DMS53 (cell line): ENCODE data around the gene BEGAIN.
A peak's percentile ranks its signal among the peaks of the same experiment; 100 is the strongest.

Experiments used
- DNase-seq: peaks from one replicate; lab custom pipeline; 2025; lab: John Stamatoyannopoulos, UW

The BEGAIN gene

DNA sequence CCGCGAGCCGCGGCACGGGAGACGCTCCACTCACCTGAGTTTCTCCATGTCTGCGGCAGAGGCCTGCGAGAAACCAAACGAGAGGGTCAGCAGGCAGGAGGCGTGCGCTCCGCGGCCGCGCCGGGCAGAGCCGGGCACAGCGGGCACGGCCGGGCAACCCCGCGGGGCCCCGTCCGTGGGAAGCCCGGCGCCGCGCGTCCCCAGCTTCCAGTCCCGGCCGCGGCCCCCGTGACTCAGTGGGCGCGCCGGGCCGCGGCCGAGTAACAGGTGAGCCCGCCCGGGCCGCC is 19.4 kb downstream of the BEGAIN start:
- peak; percentile 47 for DNase-seq

DNA sequence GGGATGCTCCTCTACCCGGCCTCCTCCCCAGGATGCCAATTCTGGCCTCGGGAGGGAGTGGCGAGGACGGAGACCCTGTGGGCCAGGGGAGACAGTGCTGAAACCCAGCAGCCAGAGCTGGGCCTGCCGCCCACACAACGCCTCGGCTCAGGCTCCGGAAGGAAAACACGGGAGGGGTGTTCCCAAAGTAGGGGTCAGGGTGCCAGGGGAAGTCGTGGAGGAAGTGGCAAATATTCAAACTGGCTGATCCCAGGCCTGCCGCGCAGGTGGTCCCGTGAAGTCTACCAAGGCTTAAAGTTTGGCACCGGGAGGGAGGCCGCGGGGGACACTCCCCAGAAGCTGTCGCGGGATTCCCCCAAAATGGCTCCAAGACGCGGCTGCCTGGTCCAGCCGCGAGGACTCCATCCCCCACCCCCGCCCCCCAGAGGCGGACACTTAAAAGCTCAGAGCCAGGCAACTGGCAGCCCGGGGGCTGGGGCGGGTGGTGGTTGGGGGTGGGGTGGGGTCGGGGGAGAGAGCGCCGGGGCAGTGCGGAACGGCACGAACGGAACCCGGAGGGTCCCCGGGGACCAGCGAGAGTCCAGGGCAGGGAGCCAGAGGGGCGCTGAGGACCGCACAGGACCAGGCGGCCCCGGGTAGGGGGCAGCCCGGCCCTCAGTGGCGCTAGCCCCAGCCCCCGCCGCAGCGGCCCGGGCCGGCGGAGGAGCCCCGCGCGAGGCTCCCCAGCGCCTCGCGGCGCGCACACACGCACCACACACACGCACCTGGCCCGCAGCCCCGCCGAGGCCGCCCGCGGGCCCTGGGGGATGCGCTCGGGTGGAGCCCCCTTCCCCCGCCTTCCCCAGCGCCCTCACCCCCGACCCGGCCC is 20.0 kb downstream of the BEGAIN start:
- DNase-seq = peak; percentile 20

GRCh38 chr14:100566586-100566985 is 20.6 kb downstream of the BEGAIN start:
- DNase-seq = no peak

DNA sequence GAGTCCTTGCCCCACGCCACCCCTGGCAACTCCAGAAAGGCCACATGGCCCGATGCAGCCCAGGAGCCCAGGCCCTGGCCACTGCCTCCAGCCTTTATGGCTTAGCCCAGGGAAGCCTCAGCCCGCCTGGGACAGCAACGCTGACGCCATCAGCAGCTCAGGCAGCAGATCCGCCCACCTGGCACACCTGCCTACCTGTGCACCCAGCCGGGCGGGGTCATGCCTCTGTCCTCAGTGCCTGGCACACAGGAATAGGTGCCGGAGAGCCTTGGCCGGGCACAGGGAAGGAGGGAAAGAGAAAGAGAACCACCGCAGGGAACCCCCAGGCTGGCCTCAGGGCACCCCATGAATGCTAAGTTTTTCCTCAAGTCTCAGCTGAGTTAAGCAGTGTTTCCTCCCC is 21.1 kb downstream of the BEGAIN start:
- peak; percentile 90 for DNase-seq

DNA sequence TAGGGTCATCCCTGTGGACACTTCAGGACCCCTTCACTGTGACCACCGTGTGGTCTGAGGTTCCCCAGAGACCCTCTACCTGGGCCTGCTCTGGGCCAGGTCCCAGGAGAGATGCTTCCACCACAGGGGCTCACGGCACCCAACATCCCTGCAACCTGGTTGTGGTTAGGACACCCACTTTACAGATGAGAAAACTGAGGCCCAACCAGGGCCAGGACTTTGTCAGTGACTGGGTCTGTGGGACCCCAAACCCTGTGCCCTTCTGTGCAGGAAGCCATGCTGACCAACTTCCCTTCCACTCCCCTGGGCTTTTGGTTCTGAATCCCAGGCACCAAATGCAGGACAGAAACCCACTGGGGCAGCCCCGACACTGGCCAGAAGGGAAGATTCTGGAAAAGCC is 21.6 kb downstream of the BEGAIN start:
- no peak for DNase-seq

- no peak for DNase-seq
These were observed 22.7 kb downstream of the BEGAIN start for GRCh38 chr14:100564512-100564911.

- DNase-seq = no peak
These were observed 24.5 kb downstream of the BEGAIN start for GRCh38 chr14:100562751-100563150.

- no peak for DNase-seq
These were observed 26.2 kb downstream of the BEGAIN start for GRCh38 chr14:100561005-100561404.

DNA sequence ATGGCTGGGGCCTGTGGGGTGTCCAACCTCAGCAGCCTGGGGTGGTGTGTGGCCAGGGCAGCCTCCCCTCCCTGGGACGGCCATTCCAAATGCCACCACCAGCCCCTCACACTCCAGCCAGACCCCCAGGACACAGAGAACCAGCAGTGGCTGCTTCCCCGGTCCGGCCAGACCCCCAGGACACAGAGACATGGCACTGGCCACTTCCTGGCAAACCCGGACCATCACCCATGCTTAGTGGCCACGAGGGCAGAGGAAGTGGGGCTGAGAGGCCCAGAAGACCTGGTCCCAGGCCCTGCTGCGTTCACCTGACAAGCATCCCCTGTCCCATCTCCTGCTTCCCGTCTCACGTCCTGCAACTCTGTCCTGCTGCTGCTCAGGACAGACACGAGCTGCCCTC is 26.7 kb downstream of the BEGAIN start:
- no peak for DNase-seq

DNA sequence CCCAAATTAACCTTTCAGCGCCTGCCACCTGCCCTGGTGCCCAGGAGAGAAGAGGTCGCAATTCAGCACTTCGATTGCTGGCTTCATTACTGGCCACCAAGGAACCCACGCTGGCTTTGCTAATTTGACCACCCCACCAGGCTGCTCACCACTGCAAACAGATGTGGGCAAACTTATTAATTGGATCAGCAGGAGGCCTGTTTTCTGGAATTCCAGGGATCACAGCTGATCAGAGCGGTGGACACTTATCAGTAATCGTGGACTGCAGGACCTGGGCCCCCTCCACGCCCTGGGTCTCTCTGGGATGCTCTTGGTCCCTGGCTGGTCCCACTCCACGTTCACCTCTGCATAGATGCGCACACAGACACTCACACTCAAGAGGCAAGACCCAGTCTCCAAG is 27.8 kb downstream of the BEGAIN start:
- no peak for DNase-seq

DNA sequence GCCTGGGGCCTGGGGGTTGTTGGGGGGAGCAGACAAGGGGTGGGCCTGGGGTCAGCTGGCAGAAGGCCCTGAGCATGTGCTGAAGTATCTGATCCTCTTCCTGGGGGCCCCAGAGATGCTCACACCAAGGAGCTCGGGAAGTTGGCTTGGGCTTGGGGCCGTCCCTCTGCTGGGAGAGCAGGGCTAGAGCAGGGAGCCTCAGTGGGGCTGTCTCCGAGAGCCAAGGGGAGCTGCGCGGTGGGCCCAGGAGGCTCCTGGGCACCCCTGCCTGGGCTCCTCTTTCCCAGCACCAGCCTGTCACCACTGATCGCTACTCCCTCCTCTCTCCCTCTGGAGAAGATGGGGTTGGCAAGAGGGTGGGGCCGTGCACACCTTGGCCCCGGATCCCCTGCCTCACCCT is 28.3 kb downstream of the BEGAIN start:
- DNase-seq = no peak

GRCh38 chr14:100558226-100558625 is 29.0 kb downstream of the BEGAIN start:
- no peak for DNase-seq

GRCh38 chr14:100557658-100558057 is 29.6 kb downstream of the BEGAIN start:
- DNase-seq = peak; percentile 48

GRCh38 chr14:100556936-100557505 is 30.2 kb downstream of the BEGAIN start:
- DNase-seq = no peak

- no peak for DNase-seq
These were observed 31.1 kb downstream of the BEGAIN start for GRCh38 chr14:100556140-100556475.

DNA sequence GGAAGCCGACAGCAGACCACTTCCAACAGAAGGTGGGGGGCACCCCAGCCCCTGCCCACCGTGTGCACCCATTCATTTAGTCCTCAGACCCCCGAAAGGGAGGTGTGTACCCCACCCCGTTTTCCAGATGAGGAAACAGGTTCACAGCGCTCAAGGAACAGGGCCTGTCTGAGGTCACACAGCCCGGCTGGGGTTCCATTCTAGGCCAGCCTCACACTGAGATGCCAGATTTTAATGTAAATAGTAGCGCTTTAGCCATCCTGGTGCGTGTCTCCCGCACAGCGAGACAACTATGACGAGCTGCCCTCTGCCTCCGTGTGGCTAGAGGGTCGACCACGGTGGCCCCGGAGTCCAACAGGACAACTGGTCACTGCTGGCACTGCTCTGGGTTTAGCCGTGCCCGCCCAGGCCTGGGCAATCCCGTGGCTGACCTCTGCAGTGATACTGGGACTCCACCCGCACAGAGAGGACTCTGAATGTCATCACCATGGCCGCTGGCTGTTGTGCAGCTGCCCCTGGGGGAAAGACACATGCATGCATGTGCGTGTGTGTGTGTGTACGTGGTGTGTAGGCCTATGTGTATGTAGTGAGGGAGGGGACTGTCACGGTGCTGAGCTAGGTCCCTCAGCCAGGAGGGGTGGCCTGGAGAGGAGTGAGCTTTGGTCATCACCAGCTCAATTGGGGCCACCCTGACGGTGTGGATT is 31.6 kb downstream of the BEGAIN start:
- DNase-seq = no peak

DNA sequence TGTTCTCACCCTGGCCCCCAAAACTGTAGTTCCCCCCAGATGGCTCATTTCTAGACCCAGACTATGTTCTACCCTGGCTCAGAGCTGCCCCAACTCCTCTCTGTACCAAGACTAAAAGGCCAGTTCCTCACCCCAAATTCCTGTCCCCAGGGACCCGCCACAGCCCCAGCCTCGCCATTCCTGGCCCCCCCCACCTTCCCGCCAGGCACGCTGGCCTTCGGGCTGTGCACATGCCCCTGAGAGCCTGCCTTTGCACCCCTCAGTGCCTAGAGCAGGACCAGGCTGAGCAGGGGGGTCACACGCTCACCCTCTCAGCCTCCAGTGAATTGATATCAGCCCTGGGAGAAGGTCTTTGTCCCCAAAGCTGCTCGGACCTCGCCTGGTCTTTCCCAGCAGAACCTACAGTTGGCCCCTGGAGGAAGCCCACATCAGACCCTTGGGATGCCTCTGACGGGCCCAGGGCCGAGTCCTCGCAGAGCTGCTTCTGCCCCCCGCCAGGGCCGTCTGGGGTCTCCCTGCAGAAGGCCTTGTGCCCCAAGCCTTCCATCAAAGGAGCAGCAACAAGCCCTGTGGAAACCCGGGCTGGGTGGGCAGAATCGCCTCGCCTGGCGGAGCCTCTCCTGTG is 32.4 kb downstream of the BEGAIN start:
- no peak for DNase-seq

- DNase-seq = no peak
These were observed 33.0 kb downstream of the BEGAIN start for GRCh38 chr14:100554082-100554677.

DNA sequence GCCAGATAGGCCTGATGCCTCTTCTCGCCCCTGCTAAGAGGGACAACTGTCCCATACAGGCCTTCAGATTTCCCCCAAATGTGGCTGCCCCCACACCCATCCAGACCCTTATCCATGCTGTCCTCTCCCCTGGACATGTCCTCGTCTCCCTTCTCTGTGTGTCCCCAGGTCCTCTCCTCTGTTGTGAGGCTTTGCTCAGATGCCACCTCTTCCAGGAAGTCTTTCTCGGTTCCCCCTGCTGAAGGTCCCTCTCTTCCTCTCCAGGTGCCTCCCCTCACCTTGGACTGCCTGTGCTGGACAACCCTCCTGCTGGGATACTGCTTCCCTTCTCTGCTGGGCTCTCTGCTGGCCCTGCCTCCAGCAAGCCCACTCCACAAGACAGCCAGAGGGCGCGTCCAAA is 33.7 kb downstream of the BEGAIN start:
- no peak for DNase-seq

DNA sequence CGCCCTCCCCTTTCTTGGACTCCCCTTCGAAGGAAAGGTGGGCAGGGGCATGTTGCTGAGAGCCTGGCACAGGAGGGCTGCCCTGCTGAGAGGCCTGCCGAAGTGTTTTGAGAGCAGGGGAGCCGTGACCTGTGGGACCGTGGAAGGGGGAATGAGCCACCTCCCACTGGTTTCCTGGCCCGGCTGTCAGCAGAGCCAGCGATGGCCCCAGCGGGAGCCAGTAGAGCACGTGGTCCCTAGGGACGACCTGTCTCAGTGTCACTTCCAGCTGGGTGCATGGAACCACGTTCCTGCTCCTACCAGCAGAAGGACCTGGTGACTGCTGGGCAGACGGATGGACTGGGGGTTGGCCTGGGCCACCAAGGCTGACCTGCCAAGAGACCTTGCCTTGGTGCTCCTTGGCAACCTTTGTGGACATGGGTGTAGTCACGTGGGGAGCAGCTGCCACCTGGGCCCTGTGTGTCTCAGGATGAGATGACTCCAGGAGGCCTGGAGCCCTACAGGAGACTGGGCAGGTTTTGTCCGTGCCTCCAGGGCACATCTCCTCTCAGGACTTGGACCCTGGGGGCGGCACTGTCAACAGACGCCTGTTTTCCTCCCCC is 34.6 kb downstream of the BEGAIN start:
- DNase-seq = peak; percentile 38

GRCh38 chr14:100551056-100551455 is 36.2 kb downstream of the BEGAIN start:
- no peak for DNase-seq
